Measurements from ENCODE around the gene TAMM41. TPM values are rescaled to one million over a fixed set of nuclear protein-coding genes. Genes with fewer than 3 reads are reported as not detected.
"Not testable (repeated sequence)": the region's sequence is repeated elsewhere in the genome, so short reads cannot be mapped to it uniquely, and the experiment has no call there.

Gene TAMM41, protein sequence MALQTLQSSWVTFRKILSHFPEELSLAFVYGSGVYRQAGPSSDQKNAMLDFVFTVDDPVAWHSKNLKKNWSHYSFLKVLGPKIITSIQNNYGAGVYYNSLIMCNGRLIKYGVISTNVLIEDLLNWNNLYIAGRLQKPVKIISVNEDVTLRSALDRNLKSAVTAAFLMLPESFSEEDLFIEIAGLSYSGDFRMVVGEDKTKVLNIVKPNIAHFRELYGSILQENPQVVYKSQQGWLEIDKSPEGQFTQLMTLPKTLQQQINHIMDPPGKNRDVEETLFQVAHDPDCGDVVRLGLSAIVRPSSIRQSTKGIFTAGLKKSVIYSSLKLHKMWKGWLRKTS
- total RNA-seq (2014; rRNA removed; shearing (Covaris generic)), result 9.5 and 11.1 TPM in 2 replicates

DNA sequence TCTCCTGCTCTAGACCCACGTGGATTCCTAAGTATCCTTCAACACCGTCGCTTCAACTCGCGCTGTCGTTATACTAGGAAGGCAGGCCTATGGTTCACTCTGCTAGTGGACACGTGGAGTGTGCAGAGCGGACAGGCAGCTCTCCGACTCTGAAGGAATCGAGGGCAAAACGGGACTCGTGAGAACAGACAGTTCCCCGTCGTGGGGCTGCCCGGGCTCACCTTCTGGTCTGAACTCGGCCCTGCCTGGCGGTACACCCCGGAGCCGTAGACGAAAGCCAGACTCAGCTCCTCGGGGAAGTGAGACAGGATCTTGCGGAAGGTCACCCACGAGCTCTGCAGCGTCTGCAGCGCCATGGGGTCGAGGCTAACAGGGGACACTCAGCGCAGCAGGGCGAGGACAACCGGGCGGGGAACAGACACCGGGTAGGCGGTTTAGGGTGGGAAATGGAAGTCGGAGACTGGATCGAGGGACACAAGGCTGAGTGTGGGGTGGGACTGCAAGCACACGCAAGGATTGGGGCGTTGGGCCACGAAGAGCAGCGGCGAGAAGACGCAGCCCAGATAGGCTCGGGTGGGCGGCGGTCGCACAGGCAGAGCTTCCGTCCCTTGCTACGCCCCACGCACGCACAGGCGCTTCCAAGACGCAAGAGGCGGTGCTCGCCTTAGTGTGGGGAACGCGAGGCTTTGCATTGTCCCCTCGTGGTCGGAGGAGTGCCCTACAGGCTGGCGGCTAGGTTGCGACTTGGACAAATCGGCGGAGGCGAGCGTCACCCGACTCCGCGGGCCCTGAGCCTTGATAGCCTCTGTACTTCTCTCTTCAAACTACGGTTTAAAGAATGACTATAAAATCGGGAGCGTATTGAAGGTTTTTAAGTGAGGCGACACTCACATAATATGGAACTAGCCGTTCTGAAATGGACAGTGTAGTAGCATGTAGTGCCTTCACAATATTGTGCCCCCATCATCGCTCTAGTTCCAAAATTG lies at the start of gene TAMM41:
TSS of gene TAMM41 (minus strand) at position 605 of the 986 bp plus-strand sequence. CDS start at position 356, 249 bp downstream.
- DNase-seq (ENCODE audit: low read depth), result peak; percentile 92

DNA sequence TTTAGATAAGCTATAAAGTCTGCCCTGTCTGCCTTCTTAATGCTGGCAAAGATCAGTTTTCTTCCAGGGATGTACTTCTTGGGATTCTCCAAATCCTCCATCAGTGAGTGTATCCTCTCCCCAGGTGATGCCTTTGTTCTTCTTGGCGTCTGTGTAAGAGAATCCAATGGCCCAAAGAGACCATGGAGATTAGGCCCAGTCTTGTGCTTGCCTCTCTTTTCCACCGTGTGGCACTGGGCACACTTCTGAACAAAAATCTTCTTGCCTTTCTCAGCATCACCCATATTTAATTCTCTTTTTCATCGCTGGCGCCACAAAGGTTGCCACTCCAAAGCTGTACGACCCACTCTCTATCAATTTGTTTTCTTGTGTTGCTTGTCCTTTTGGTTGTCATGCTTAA lies 32.2 kb upstream of the TAMM41 start:
- no peak for DNase-seq (ENCODE audit: low read depth)

DNA sequence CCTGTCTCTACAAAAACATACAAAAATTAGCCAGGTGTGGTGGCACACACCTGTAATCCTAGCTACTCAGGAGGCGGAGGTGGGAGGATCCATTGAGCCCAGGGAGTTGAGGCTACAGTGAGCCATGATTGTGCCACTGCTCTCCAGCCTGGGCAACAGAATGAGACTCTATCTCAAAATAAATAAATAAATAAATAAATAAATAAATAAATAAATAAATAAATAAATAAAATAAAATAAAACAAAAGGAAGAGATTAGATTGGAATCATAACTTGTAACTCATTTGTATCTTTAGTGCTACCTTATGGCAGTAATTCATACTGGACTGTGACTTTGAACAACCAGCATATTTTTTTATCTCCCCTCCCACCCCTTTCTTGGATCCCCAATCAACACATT lies 28.0 kb upstream of the TAMM41 start:
- DNase-seq (ENCODE audit: low read depth), result not testable (repeated sequence)

DNA sequence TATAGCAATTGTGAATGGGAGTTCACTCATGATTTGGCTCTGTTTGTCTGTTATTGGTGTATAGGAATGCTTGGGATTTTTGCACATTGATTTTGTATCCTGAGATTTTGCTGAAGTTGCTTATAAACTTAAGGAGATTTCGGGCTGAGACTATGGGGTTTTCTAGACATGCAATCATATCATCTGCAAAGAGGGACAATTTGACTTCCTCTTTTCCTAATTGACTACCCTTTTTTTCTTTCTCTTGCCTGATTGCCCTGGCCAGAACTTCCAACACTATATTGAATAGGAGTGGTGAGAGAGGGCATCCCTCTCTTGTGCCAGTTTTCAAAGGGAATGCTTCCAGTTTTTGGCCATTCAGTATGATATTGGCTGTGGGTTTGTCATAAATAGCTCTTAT lies 17.1 kb upstream of the TAMM41 start:
- DNase-seq (ENCODE audit: low read depth), result not testable (repeated sequence)

DNA sequence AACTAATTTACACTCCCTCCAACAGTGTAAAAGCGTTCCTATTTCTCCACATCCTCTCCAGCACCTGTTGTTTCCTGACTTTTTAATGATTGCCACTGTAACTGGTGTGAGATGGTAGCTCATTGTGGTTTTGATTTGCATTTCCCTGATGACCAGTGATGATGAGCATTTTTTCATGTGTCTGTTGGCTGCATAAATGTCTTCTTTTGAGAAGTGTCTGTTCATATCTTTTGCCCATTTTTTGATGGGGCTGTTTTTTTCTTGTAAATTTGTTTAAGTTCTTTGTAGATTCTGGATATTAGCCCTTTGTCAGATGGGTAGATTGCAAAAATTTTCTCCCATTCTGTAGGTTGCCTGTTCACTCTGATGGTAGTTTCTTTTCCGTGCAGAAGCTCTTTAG lies 15.9 kb upstream of the TAMM41 start:
- DNase-seq (ENCODE audit: low read depth), result not testable (repeated sequence)

DNA sequence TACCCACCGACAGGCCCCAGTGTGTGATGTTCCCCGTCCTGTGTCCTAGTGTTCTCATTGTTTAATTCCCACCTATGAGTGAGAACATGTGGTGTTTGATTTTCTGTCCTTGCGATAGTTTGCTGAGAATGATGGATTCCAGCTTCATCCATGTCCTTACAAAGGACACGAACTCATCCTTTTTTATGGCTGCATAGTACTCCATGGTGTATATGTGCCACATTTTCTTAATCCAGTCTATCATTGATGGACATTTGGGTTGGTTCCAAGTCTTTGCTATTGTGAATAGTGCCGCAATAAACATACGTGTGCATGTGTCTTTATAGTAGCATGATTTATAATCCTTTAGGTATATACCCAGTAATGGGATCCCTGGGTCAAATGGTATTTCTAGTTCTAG lies 15.5 kb upstream of the TAMM41 start:
- DNase-seq (ENCODE audit: low read depth), result not testable (repeated sequence)

DNA sequence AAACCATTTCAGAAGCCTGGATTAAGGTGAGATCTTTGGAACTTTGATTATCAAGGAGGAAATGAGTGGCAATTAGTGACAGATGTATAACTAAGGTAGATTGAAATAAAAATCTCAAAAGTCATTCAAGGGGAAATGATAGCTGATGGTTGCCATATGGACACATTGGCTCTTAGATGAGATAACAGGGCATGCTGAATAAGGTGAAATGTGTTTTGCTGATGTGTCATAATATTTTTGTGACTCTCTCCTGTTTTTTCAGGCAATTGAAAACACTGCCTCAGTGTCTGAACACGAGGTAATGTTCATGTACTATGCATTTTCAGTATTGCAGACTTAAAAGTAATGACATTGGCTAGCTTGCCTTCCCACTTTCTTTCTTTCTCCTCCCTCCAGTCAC lies 13.5 kb upstream of the TAMM41 start:
- not testable (repeated sequence) for DNase-seq (ENCODE audit: low read depth)

DNA sequence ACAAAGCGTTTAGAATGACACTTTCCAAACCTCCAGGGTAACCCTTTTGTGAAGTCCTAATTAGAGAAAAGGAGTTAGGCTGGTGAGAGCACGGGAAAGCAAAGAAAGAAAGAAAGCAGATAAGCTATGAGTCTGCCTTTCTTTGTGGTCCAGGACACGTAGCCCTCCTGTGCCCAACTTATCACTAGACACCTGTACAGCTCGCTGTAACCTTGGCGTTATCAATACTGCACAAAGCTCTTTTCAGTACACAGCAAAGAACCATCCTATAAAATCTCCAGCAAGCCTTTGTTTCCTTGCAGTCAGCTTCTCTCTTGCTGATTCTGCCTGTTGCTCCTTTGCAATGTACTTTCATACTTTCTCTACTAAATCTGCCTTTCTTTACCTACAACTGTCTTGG lies 6.8 kb upstream of the TAMM41 start:
- no peak for DNase-seq (ENCODE audit: low read depth)

DNA sequence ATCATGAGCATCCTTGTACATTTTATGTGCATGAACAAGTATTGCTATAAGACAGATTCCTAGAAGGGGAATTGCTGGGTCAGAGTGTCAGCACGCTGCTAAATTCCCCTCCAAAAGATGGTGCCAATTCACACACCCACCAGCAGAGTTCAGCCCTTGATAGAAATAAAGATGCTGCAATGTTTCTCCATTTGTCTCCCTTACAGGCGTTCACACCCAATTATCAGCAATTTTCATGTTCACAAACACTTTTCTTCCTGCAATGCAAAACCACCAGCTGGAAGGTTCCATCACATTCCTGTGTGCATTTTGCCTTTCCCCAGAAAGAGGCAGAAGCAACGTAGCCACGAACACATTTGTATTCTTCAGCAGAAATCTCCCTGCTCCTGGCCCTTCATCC lies 3.3 kb upstream of the TAMM41 start:
- no peak for DNase-seq (ENCODE audit: low read depth)

DNA sequence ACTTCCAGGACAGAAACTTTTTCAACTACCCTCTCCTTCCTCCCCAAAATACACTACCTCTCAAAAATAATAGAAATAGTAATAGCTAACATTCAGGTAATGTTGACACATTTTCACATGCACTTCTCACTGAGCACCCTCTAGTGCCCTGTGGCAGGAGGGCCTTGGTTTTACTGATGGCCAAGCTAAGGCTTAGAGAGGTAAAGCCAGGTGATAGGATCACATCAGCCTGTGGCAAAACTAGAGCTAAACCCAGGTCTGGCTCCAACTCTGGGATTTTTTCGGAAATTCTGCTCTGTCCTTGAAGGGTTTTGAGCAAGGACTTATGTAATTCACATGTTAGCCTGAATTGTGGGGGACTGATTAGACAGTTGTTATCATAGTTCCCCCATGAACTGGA lies 922 bp upstream of the TAMM41 start:
- DNase-seq (ENCODE audit: low read depth), result no peak

DNA sequence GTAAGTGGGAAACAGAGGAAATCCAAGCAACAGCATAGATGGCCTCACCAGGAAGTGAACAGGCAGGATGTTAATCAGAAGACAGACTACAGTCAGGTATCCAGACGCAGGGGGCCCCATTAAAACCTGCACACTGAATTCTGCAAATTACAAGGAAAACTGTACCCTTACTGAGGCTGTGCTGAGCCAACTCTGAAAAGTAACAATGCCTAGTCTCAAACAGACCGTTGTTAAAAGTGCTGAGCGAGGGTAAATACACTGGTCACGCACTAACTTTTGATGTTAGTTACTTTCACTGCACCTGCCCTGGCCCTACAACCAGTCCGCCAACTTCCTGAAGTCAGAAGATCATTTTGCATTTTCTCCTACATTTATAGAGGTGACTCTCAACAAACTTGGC lies 1.0 kb downstream of the TAMM41 start:
- no peak for DNase-seq (ENCODE audit: low read depth)

DNA sequence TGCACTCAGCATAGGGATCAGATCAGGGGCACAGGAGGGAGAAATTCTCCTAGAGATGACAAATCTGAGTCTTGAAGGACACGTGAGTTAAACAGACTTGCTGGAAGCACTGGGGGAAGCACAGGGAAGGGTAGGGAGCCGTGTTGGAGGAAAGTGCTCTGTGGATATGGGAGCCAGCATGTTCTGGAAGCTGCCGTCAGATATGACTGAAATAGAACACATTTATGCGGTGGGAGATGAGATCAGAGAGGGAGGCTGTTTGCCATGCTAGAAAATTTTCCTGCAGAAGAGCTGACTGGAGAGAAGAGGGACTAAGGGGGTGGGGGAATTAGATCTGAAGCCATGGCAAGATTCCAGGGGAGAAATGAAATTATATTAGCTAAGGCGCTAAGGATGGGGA lies 1.8 kb downstream of the TAMM41 start:
- no peak for DNase-seq (ENCODE audit: low read depth)

DNA sequence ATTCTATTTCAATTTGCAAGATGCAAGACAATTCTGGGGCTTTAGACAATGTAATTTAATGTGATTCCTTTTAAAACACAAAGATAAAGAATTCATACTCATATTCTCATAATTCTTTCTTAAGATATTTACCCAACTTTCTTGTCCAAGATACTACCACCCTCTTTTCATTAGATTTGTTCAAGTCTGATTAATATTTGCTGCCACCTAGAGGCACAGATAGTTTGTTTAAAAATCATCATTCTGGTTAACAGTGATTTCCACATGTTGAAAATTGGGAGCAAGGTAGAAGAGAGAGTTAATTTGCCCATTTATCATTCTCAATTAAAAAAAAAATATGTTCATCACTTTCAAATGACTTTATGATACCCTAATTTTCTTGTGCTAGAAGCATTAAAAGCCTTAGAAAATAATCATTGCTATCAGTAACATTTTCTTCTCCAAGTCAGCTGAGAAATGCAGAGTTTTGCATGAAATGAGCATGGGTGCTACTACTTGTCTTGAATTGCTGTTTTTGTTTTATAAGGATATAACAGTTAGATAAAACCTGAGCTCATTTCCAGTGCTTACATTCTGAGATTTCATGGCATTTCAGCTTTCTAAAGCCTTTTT lies 11.6 kb downstream of the TAMM41 start:
- no peak for DNase-seq (ENCODE audit: low read depth)

DNA sequence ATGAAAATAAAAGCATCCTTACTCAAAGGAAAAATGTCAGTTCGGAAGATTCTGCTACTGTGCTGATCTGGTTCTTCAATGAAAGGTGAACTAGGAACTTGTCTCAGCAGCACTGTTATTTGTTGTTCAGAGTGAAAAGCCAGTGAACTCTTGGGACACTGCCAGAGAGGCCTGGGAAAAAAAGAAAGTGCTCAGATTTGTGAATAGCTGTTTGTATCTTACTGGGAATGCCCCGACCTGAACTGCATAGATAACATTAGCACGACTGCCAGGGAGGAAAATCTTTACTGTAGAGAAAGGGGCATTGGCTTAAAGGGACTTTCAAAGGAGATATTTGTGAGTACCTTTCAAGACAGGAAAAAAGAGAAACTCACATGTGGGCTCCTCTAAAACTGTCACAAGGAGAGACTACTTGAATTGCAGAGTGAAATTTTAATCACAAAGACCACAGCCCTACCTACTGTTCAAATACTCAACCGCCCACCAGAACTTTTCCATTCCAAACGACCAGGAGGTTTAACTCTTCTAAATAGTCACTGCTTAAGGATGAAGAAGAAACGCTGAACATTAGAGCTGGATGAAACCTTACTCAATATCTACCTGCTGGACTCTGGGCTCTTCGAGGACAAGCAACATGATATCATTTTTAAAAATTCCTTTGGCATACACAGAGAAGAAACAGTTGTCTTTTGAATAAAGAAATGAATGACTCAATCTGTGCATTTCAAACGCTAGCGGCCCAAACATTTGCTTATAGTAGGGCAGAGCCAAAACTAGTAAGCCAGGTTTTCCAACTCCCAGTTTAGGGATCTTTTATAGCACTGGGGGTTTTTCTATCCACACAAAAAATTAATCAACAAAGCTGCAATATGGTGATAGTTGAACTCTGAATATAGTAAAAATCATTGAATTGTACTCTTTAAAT lies 13.4 kb downstream of the TAMM41 start:
- no peak for DNase-seq (ENCODE audit: low read depth)

DNA sequence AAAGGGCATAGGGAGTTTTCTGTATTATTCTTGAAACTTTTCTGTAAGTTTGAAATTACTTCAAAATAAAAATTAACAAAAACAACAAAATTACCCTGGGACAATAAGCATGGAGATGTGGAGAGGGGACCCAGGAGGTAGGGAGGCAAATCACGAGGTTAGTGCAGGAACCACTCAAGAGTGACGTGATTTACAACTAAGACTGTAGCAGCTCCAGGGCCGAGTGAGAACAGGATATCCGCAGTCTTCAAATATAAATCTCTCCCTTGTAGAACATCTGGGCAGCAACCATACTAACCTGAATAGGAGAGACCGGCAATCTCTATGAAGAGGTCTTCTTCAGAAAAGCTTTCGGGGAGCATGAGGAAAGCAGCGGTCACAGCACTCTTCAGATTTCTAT lies 17.3 kb downstream of the TAMM41 start:
- DNase-seq (ENCODE audit: low read depth), result no peak

DNA sequence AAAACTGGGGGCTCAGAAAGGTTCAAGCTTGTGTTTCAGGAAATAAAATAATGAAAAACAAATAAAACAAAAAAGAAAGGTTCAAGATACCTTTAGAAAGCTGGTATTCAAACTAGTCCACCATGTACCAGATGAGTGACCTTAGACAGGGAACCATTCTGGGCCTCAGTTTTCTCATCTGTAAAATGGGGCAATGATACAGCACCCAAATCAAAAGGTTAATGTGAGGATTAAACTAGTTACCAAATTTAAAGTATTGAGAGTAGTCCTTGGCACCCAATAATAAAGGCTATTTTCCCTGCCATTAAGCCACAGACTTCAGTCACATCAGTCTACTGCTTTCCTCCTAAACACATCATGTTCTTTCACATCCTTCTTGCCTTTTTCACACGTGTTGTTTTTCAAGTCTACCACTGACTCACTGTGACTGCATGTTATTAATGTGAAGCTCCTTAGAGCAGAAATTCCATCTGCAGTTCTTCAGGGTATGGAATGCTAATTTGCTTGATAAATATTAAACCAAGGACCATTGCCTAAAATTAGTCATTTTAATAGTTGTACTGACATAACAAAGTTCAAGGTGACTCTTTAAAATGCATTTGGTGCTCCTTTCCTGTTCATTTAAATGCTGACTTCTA lies 19.9 kb downstream of the TAMM41 start:
- DNase-seq (ENCODE audit: low read depth), result no peak

DNA sequence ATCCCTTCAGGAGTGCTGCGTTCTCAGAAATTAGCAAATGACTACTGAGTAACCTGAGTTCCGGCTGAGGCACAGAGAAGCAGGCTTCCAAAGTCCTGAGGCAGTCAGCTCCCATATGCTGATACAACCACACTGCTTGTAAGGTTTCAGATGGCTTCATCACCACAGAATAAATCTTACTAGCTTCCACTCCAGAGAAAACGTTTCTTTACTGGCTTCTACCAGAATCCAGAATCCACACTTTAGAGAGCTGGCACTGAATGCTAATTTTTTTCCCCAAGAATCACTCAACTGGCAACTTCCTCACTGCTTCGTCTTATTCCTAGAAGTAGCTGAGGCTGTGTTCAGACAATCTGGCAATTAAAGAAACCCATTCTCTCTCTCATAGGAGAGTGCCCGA lies 21.4 kb downstream of the TAMM41 start:
- no peak for DNase-seq (ENCODE audit: low read depth)

DNA sequence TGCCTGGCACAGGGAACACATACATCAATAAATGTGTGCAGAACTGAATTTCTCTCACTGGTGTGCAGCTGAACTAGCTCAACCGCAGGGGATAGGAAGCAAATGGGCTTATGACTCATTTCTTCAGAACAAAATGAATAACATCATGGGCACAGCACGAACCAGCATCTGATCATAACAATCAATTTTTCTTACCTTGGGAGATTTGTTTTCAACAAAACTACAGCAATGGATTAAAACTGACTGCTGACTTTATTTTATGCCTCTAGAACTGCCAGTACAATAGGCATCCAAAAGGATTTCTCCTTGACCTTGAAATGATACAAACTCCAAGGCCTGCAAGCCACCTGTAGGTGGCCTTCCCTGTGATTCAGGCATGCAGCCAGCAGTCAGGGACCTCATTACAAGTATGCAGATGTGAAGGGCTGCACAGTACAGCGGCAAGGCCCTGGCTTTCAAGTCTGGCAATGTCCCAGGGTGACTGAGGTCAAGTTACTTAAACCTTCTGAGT lies 26.1 kb downstream of the TAMM41 start:
- DNase-seq (ENCODE audit: low read depth), result peak; percentile 17

DNA sequence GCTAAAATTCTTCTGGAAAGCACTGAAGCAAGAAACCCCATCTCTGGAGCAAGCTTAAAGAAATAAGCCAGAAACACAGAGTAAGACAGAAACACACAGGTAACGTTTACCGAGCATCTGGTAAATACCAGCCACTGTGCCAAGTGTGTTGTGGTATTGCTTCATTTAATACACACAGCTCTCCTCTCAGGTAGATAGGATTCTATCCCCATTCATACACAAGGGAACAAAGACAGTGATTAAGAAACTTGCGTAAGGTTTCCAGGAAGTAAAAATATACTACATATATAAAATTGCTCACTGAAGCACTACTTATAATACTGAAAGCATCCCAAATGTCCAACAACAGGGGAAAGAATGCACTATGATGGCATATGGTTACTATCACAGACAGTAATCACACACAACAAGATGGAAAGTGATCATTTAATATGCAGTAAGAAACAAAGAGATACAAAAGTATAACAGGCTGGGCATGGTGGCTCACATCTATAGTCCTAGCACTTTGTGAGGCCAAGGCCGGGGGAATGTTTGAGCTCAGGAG lies 27.5 kb downstream of the TAMM41 start:
- DNase-seq (ENCODE audit: low read depth), result no peak

DNA sequence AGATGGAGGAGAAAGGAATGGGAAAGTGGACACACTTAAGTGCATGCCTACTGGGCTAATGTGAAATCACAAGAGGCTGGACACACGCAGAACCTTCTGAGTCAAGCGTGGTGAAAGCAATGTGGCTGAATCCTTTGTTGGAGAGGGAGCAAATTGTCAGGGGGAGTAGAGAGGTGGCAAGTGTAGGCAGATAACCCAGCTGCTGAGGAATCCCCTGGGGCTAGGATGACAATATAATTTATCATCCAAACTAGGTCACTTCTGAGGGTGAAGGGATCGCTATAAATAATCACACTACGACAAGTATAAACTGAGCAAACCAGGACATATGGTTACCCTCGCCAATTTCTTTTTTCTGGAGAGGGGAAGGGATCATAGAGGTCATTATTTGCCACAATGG lies 28.7 kb downstream of the TAMM41 start:
- peak; percentile 11 for DNase-seq (ENCODE audit: low read depth)
